Ishikawa (cell line): Measurements from ENCODE around the gene GRIK4.

ENCODE experiments used
- CEBPB ChIP-seq: IDR thresholded peaks from 2 replicates; pipeline ENCODE4 v1.6.1; 2012
- CREB1 ChIP-seq: IDR thresholded peaks from 2 replicates; pipeline ENCODE4 v1.6.1; 2012; ENCODE audit warnings: low read depth
- EP300 ChIP-seq: IDR thresholded peaks from 2 replicates; pipeline ENCODE4 v1.6.1; 2012; ENCODE audit warnings: borderline replicate concordance
- FOXM1 ChIP-seq: IDR thresholded peaks from 2 replicates; pipeline ENCODE4 v1.6.1; 2012; ENCODE audit warnings: low read depth, borderline replicate concordance
- MAX ChIP-seq: IDR thresholded peaks from 2 replicates; pipeline ENCODE4 v1.6.1; 2012
- NFIC ChIP-seq: IDR thresholded peaks from 2 replicates; pipeline ENCODE4 v1.6.1; 2012
- RAD21 ChIP-seq: IDR thresholded peaks from 2 replicates; pipeline ENCODE4 v1.6.1; 2012; ENCODE audit warnings: low read depth
- TAF1 ChIP-seq: IDR thresholded peaks from 2 replicates; pipeline ENCODE4 v1.6.1; 2012; ENCODE audit warnings: low read depth, mild to moderate bottlenecking
- TCF12 ChIP-seq: IDR thresholded peaks from 2 replicates; pipeline ENCODE4 v1.6.1; 2012; ENCODE audit warnings: low read depth
- TEAD4 ChIP-seq: IDR thresholded peaks from 2 replicates; pipeline ENCODE4 v1.6.1; 2012
- USF1 ChIP-seq: IDR thresholded peaks from 2 replicates; pipeline ENCODE4 v1.6.1; 2012
- YY1 ChIP-seq: IDR thresholded peaks from 2 replicates; pipeline ENCODE4 v1.6.1; 2012; ENCODE audit warnings: low read depth
- ZBTB7A ChIP-seq: IDR thresholded peaks from 2 replicates; pipeline ENCODE4 v1.6.1; 2012; ENCODE audit warnings: low read depth
- TF ChIP-seq, protein P1 (sequence below): IDR thresholded peaks from 2 replicates; pipeline ENCODE4 v1.6.1; 2012; ENCODE audit warnings: low read depth, mild to moderate bottlenecking

DNA sequence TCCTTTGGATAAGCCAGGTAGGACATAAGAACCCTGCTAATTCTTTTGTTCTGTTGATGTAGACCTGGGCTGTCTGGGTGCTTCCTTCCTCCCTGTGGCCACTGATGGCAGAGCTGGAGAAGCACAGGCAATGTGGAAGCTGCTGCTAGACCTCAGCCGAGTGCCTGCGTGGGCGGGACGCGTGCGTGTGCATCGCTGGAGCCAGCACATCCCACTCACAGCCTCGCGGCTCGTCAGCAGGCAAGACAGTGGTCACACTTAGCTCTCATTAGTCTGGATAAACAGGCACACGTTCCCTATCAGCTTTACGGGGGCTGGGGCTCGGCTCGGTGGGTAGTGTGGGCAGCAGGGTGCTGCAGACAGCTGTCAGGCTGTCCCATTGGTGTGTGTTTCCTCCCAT, 155.7 kb downstream of the GRIK4 start:
- TF ChIP-seq FOXM1 = no peak
- TF ChIP-seq MAX = no peak
- no peak for TF ChIP-seq EP300
- TF ChIP-seq TEAD4 = no peak
- TF ChIP-seq RAD21 = no peak
- TF ChIP-seq TAF1 = no peak
- no peak for TF ChIP-seq CEBPB
- TF ChIP-seq, protein P1, sequence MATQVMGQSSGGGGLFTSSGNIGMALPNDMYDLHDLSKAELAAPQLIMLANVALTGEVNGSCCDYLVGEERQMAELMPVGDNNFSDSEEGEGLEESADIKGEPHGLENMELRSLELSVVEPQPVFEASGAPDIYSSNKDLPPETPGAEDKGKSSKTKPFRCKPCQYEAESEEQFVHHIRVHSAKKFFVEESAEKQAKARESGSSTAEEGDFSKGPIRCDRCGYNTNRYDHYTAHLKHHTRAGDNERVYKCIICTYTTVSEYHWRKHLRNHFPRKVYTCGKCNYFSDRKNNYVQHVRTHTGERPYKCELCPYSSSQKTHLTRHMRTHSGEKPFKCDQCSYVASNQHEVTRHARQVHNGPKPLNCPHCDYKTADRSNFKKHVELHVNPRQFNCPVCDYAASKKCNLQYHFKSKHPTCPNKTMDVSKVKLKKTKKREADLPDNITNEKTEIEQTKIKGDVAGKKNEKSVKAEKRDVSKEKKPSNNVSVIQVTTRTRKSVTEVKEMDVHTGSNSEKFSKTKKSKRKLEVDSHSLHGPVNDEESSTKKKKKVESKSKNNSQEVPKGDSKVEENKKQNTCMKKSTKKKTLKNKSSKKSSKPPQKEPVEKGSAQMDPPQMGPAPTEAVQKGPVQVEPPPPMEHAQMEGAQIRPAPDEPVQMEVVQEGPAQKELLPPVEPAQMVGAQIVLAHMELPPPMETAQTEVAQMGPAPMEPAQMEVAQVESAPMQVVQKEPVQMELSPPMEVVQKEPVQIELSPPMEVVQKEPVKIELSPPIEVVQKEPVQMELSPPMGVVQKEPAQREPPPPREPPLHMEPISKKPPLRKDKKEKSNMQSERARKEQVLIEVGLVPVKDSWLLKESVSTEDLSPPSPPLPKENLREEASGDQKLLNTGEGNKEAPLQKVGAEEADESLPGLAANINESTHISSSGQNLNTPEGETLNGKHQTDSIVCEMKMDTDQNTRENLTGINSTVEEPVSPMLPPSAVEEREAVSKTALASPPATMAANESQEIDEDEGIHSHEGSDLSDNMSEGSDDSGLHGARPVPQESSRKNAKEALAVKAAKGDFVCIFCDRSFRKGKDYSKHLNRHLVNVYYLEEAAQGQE = no peak
- TF ChIP-seq TCF12 = no peak
- TF ChIP-seq NFIC = no peak
- no peak for TF ChIP-seq YY1
- no peak for TF ChIP-seq ZBTB7A
- TF ChIP-seq USF1 = no peak
- no peak for TF ChIP-seq CREB1
